Measurements from ENCODE around the gene FILIP1.

The FILIP1 gene

GRCh38 chr6:75494290-75494689 lies 690 bp upstream of the FILIP1 start:
- DNase-seq, result no peak

- DNase-seq, result no peak
Observed at GRCh38 chr6:75492386-75493153, 1.0 kb downstream of the FILIP1 start.

GRCh38 chr6:75491291-75491690 lies 2.3 kb downstream of the FILIP1 start:
- no peak for DNase-seq

GRCh38 chr6:75490706-75491105 lies 2.9 kb downstream of the FILIP1 start:
- no peak for DNase-seq

GRCh38 chr6:75489025-75489424 lies 4.6 kb downstream of the FILIP1 start:
- DNase-seq, result no peak

- DNase-seq, result no peak
Observed at GRCh38 chr6:75488033-75488432, 5.6 kb downstream of the FILIP1 start.

- DNase-seq, result no peak
Observed at GRCh38 chr6:75486850-75487518, 6.6 kb downstream of the FILIP1 start.

- no peak for DNase-seq
Observed at GRCh38 chr6:75484535-75484934, 9.1 kb downstream of the FILIP1 start.

GRCh38 chr6:75483136-75483952 lies 10.3 kb downstream of the FILIP1 start:
- no peak for DNase-seq

GRCh38 chr6:75481936-75482593 lies 11.5 kb downstream of the FILIP1 start:
- no peak for DNase-seq

GRCh38 chr6:75481394-75481793 lies 12.2 kb downstream of the FILIP1 start:
- no peak for DNase-seq

- DNase-seq, result no peak
Observed at GRCh38 chr6:75480425-75480824, 13.2 kb downstream of the FILIP1 start.

- DNase-seq, result no peak
Observed at GRCh38 chr6:75479712-75480111, 13.9 kb downstream of the FILIP1 start.

- no peak for DNase-seq
Observed at GRCh38 chr6:75478929-75479328, 14.7 kb downstream of the FILIP1 start.

GRCh38 chr6:75472885-75473284 lies 20.7 kb downstream of the FILIP1 start:
- no peak for DNase-seq

- DNase-seq, result no peak
Observed at GRCh38 chr6:75467966-75468365, 25.6 kb downstream of the FILIP1 start.

GRCh38 chr6:75467284-75467683 lies 26.3 kb downstream of the FILIP1 start:
- no peak for DNase-seq

- DNase-seq, result no peak
Observed at GRCh38 chr6:75466636-75467035, 27.0 kb downstream of the FILIP1 start.

GRCh38 chr6:75463908-75464307 lies 29.7 kb downstream of the FILIP1 start:
- no peak for DNase-seq

GRCh38 chr6:75463061-75463460 lies 30.5 kb downstream of the FILIP1 start:
- no peak for DNase-seq

- DNase-seq, result no peak
Observed at GRCh38 chr6:75460681-75461080, 32.9 kb downstream of the FILIP1 start.

- DNase-seq, result no peak
Observed at GRCh38 chr6:75458895-75459294, 34.7 kb downstream of the FILIP1 start.

- DNase-seq, result no peak
Observed at GRCh38 chr6:75450903-75451302, 42.7 kb downstream of the FILIP1 start.
